ENCODE measurements around the gene UBTD2.
"Not testable (repeated sequence)": the region's sequence is repeated elsewhere in the genome, so short reads cannot be mapped to it uniquely, and the experiment has no call there.

Gene UBTD2

DNA sequence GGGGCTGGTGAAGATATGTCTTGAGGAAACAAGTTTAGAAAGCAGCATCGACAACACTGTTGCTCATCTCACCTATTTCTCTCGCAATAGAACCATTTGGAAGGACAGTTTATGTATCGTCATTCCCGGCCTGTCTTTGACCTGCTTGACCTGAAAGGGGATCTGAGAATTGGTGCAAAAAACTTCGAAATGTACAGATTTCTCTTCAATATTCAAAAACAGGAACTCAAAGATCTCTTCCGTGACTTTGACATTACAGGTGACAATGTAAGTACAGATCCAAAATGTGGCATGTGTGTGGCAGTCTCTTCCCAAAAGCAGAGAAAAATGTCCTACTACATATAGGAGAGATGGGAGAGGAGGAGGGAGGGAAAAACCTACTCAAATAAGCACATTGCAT lies 83.1 kb downstream of the UBTD2 start:
- H3K4me3 ChIP-seq (ENCODE audit: control insufficient read depth, low read depth, low read length): no peak overlapping the region
- TF ChIP-seq, protein P1, sequence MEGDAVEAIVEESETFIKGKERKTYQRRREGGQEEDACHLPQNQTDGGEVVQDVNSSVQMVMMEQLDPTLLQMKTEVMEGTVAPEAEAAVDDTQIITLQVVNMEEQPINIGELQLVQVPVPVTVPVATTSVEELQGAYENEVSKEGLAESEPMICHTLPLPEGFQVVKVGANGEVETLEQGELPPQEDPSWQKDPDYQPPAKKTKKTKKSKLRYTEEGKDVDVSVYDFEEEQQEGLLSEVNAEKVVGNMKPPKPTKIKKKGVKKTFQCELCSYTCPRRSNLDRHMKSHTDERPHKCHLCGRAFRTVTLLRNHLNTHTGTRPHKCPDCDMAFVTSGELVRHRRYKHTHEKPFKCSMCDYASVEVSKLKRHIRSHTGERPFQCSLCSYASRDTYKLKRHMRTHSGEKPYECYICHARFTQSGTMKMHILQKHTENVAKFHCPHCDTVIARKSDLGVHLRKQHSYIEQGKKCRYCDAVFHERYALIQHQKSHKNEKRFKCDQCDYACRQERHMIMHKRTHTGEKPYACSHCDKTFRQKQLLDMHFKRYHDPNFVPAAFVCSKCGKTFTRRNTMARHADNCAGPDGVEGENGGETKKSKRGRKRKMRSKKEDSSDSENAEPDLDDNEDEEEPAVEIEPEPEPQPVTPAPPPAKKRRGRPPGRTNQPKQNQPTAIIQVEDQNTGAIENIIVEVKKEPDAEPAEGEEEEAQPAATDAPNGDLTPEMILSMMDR (IDR thresholded peaks at IDR 0.05; ENCODE audit: control insufficient read depth, insufficient read depth, low read depth, low read length, missing control alignments): no peak
- DNase-seq (ENCODE audit: low read depth): no peak

DNA sequence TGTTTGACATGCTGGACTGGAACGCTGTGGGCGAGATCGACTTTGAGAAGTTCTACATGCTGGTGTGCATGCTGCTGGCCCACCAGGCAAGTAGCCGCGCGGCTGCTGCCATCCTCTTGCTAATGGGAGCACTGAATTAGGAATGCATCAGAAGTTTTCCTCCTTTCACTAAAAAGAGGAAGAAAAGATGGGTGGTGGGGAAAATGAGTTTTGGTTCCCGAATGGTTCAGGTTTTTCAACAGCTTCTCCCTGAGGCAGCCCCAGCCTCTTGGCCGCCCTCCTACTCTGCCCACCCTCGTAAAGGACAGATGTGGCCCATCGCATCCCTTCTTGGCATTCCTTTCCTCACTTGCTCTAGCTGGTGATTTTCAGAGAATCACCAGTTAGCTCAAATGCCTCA lies 84.1 kb downstream of the UBTD2 start:
- no peak overlapping the region for H3K4me3 ChIP-seq (ENCODE audit: control insufficient read depth, low read depth, low read length)
- TF ChIP-seq, protein P1 (IDR thresholded peaks at IDR 0.05; ENCODE audit: control insufficient read depth, insufficient read depth, low read depth, low read length, missing control alignments): no peak
- no peak for DNase-seq (ENCODE audit: low read depth)

DNA sequence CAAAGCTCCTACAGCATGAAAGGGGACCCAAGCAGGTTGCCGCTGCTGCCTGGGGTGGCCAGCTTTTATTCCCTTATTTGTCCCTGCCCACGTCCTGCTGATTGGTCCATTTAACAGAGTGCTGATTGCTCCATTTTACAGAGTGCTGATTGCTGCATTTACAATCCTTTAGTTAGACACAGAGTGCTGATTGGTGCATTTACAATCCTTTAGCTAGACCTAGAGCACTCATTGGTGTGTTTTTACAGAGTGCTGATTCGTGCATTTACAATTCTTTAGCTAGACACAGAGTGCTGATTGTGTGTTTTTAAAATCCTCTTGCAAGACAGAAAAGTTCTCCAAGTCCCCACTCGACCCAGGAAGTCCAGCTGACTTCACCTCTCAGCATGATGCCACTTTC lies 85.8 kb downstream of the UBTD2 start:
- H3K4me3 ChIP-seq (ENCODE audit: control insufficient read depth, low read depth, low read length); DNase-seq (ENCODE audit: low read depth): not testable (repeated sequence)

DNA sequence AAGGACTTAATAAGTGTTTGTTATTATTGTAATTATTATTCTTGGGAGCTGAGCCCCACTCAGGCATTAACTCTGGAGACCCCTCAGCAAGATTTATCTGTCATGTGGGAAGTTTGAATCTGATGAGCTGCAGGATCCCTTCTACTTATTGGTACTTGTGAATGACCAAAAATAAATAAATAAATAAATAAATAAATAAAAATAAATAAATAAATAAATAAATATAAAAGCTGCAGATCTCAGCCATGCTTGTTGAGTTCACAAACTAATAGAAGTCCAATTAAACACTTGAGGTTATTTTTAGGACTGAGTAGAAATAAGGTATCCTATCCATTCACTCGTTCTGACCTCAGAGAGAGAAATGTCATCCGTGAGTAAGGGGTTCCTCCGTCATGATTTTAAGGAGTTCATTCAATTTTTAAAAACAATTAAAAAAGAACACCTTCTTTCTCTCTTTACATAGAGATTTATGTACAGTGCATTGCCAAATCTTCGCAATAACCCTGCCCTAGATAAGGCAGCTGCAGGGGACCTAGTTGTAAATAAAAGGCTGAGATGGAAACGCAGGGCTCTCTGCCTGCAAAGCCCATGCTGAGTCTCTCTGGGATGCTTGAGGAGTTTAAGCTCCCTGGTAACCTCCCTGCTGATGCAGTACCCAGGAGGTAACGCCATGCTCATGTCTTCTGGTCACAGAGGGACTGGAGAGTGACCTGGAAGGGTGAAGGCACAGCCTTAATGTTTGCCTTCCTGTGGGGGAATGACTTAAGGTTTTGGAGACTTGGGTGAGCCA lies 88.4 kb downstream of the UBTD2 start:
- no peak for DNase-seq (ENCODE audit: low read depth)
- no peak overlapping the region for H3K4me3 ChIP-seq (ENCODE audit: control insufficient read depth, low read depth, low read length)
- TF ChIP-seq, protein P1 (IDR thresholded peaks at IDR 0.05; ENCODE audit: control insufficient read depth, insufficient read depth, low read depth, low read length, missing control alignments): no peak

DNA sequence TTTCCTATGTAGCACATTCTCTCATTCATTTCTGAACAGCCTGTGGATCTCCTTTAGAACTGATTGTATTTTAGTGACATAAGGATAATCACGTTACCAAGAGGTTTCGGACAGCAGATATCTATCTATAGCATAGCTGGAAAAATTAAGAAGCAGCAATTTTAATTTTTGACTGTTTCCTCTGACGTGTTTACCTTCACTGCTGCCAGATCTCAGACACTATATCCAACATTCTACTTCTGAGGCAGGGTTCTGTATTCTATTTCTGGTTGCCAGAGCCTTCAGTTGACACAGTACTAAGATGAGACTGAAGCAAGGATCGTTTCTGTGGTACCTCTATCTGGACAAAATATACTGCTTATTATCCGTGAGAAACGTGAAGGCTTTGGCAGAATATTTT lies 89.7 kb downstream of the UBTD2 start, which contains the start of gene EFCAB9:
Gene EFCAB9 (plus strand): TSS at position 301 of the 400 bp plus-strand sequence. CDS start 1 bp downstream, at position 302.
- H3K4me3 ChIP-seq (ENCODE audit: control insufficient read depth, low read depth, low read length): no peak within 1 kb of the TSS
- TF ChIP-seq, protein P1 (IDR thresholded peaks at IDR 0.05; ENCODE audit: control insufficient read depth, insufficient read depth, low read depth, low read length, missing control alignments): no peak
- no peak for DNase-seq (ENCODE audit: low read depth)

DNA sequence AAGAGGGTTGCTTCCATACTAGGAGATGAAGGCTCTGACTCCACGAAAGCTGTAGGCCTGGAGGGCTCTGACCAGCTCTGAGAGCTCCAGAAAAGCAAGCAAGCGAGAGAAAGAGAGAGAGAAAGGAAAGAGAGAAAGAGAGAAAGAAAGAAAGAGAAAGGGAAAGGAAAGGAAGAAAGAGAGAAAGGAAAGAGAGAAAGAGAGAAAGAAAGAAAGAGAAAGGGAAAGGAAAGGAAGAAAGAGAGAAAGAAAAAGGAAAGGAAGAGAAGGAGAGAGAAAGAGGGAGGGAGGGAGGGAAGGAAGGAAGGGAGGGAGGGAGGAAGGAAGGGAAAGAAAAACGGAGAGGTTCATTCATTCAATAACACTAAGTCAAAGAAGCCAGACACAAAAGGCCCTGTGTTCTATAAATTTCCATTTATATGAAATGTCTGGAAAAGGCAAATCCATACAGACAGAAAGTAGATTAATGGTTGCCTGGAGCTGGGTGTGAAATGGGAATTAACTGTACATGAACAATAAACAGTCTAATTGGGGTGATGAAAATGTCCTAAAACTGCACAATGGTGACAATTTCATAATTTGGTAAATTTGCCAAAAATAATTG lies 93.8 kb downstream of the UBTD2 start:
- DNase-seq (ENCODE audit: low read depth): no peak
- H3K4me3 ChIP-seq (ENCODE audit: control insufficient read depth, low read depth, low read length): no peak overlapping the region
- TF ChIP-seq, protein P1 (IDR thresholded peaks at IDR 0.05; ENCODE audit: control insufficient read depth, insufficient read depth, low read depth, low read length, missing control alignments): no peak
